Measurements from ENCODE around the gene PSMG3. TPM values are rescaled to one million over a fixed set of nuclear protein-coding genes. Genes with fewer than 3 reads are reported as not detected.

Gene PSMG3
- polyA plus RNA-seq, 1 donor (not counting 4 experiments of a cell fraction or from before 2014, with no cell fraction given), result 49.6 TPM

- Histone ChIP-seq H3K4me2 (ENCODE audit: control insufficient read depth, extremely low read depth, insufficient read depth, low read depth, low read length) (peak overlapping the region; percentile 90), H3K79me2 (ENCODE audit: control insufficient read depth, insufficient read depth, low read length) (peaks cover 66% of the 10 kb centered on the region), H4K20me1 (ENCODE audit: control insufficient read depth, extremely low read depth, insufficient read depth, low read length) (peaks cover 18% of the 10 kb centered on the region), H3K9ac (ENCODE audit: control insufficient read depth, extremely low read depth, insufficient read depth, low read length) (peak overlapping the region; percentile 85), H3K9me1 (ENCODE audit: control insufficient read depth, extremely low read depth, insufficient read depth, low read length) (peaks cover 3% of the 10 kb centered on the region), H3K4me1 (ENCODE audit: control insufficient read depth, extremely low read depth, insufficient read depth, low read length) (peaks cover 47% of the 10 kb centered on the region), H3K36me3 (ENCODE audit: control insufficient read depth in 2 of 2, extremely low read depth in 1 of 2, insufficient read depth in 2 of 2, low read length in 2 of 2) (peaks cover 8 to 16% of the 10 kb centered on the region in 2 experiments), H3K27ac (ENCODE audit: control insufficient read depth, insufficient read depth, low read length) (peak overlapping the region; percentile 90), H3K4me3 (ENCODE audit: control insufficient read depth in 2 of 3, extremely low read depth in 1 of 3, insufficient read depth in 2 of 3, low read depth in 1 of 3, low read length in 3 of 3) (no peak overlapping the region), H3K27me3 (ENCODE audit: control insufficient read depth, extremely low read depth, insufficient read depth, low read length) (no peaks in the 10 kb centered on the region), H2AFZ (ENCODE audit: control insufficient read depth, low read length) (no peak overlapping the region), H3K9me3 (ENCODE audit: control insufficient read depth, low read depth, low read length) (no peaks in the 10 kb centered on the region)
- dilution Hi-C loops (cut with MboI; ENCODE audit: extremely low pct_ligation_motif_present, low sequenced_read_pairs), result no loop called here
- DNase-seq (ENCODE audit: low read depth, low spot score), result no peak
- no peak for FAIRE-seq
- no peak for TF ChIP-seq EZH2 (IDR thresholded peaks at IDR 0.05; ENCODE audit: low read length)
- no peak for TF ChIP-seq CTCF (optimal IDR thresholded peaks at IDR 0.05 in 1 of 3, IDR thresholded peaks at IDR 0.05 in 1 of 3, conservative IDR thresholded peaks at IDR 0.05 in 1 of 3; ENCODE audit: extremely low read depth in 1 of 3, insufficient read depth in 2 of 3, low read length in 3 of 3)
Observed at GRCh38 chr7:1536455-1536742, 33.4 kb downstream of the PSMG3 start.

DNA sequence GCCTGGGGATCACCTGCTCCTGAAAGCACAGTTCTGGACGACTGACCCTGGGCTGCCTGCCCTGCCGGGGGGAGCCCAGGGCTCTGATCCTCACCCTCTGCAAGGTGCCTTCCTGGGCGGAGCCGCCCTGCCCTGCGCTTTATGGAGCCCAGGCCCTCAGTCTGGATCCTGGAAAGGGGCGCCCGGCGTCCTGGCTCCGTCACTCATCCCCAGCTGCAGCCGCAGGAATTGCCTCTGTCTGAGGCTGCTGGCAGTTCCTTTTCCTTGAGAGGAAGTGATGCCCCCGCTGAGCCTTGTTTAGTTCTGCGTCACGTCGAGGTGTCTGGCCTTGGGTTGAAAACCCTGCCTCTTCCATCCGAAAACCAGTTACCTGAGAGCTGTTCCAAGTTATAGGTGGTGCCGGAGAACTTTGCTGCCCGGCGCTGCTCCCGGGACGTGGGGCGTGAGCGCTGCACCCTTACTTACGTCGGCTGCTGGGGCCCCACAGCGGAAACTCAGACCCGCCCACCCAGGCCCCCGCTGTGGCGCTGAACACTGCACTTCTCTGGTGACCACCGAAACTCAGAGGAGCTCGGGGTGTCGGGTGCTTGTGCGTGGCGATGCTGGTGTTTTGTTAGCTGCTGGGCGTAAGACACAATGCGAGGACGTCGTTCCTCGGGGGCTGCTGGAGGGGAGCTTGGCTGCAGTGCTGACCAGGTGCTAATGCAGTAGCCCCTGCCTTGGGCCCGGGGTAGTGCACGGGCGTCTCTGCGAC, 34.0 kb downstream of the PSMG3 start:
- FAIRE-seq, result no peak
- Histone ChIP-seq H3K27ac (ENCODE audit: control insufficient read depth, insufficient read depth, low read length) (no peak overlapping the region), H3K4me1 (ENCODE audit: control insufficient read depth, extremely low read depth, insufficient read depth, low read length) (peaks cover 47% of the 10 kb centered on the region), H4K20me1 (ENCODE audit: control insufficient read depth, extremely low read depth, insufficient read depth, low read length) (peaks cover 18% of the 10 kb centered on the region), H3K9me3 (ENCODE audit: control insufficient read depth, low read depth, low read length) (no peaks in the 10 kb centered on the region), H3K4me2 (ENCODE audit: control insufficient read depth, extremely low read depth, insufficient read depth, low read depth, low read length) (no peak overlapping the region), H3K27me3 (ENCODE audit: control insufficient read depth, extremely low read depth, insufficient read depth, low read length) (no peaks in the 10 kb centered on the region), H3K4me3 (ENCODE audit: control insufficient read depth in 2 of 3, extremely low read depth in 1 of 3, insufficient read depth in 2 of 3, low read depth in 1 of 3, low read length in 3 of 3) (no peak overlapping the region), H3K79me2 (ENCODE audit: control insufficient read depth, insufficient read depth, low read length) (peaks cover 69% of the 10 kb centered on the region), H3K9me1 (ENCODE audit: control insufficient read depth, extremely low read depth, insufficient read depth, low read length) (peaks cover 3% of the 10 kb centered on the region), H2AFZ (ENCODE audit: control insufficient read depth, low read length) (no peak overlapping the region), H3K9ac (ENCODE audit: control insufficient read depth, extremely low read depth, insufficient read depth, low read length) (peak overlapping the region; percentile 85), H3K36me3 (ENCODE audit: control insufficient read depth in 2 of 2, extremely low read depth in 1 of 2, insufficient read depth in 2 of 2, low read length in 2 of 2) (peaks cover 8 to 14% of the 10 kb centered on the region in 2 experiments)
- dilution Hi-C loops (cut with MboI; ENCODE audit: extremely low pct_ligation_motif_present, low sequenced_read_pairs), result no loop called here
- TF ChIP-seq CTCF (optimal IDR thresholded peaks at IDR 0.05 in 1 of 3, IDR thresholded peaks at IDR 0.05 in 1 of 3, conservative IDR thresholded peaks at IDR 0.05 in 1 of 3; ENCODE audit: extremely low read depth in 1 of 3, insufficient read depth in 2 of 3, low read length in 3 of 3) (no peak), EZH2 (IDR thresholded peaks at IDR 0.05; ENCODE audit: low read length) (no peak)
- DNase-seq (ENCODE audit: low read depth, low spot score), result no peak
